Sigmoid colon (tissue), 4 donors: ENCODE results near the gene MYL12B.

Source experiments
- CTCF ChIP-seq, 4 experiments: fragments of 450-650 bp in 3 of 4; fragments of 200-600 bp in 1 of 4; IDR thresholded peaks; one replicate each; pipeline ENCODE4 v1.5.1; 2016 to 2019; ENCODE audit warnings: antibody characterized with exemption in 4 of 4, mild to moderate bottlenecking in 3 of 4, moderate library complexity in 2 of 4
- EP300 ChIP-seq, 4 donors: sonication (generic); formaldehyde crosslinking; IDR thresholded peaks; one replicate each; pipeline ENCODE4 v1.6.1; 2017; ENCODE audit warnings: antibody characterized with exemption in 4 of 4
- POLR2A ChIP-seq, 2 donors: fragments of 450-650 bp; IDR thresholded peaks; one replicate each; pipeline ENCODE4 v1.6.1; 2016; ENCODE audit warnings: antibody characterized with exemption in 2 of 2, mild to moderate bottlenecking in 2 of 2, moderate library complexity in 2 of 2
- POLR2AphosphoS5 ChIP-seq, 4 donors: sonication (generic); formaldehyde crosslinking; IDR thresholded peaks; one replicate each; pipeline ENCODE4 v1.6.1; 2017; ENCODE audit warnings: antibody characterized with exemption in 4 of 4

- TF ChIP-seq CTCF (IDR thresholded peaks at IDR 0.05) (no peak), EP300 (IDR thresholded peaks at IDR 0.05) (no peak), POLR2A (IDR thresholded peaks at IDR 0.05) (no peak), POLR2AphosphoS5 (IDR thresholded peaks at IDR 0.05) (no peak)
These were observed 62.0 kb downstream of the MYL12B start for GRCh38 chr18:3323900-3324299.
